Measurements from ENCODE around the gene CLSTN2.

- TF ChIP-seq HDGF (IDR thresholded peaks at IDR 0.05; ENCODE audit: borderline replicate concordance) (no peak), SP1 (IDR thresholded peaks at IDR 0.05) (no peak), FOXM1 (IDR thresholded peaks at IDR 0.05; ENCODE audit: borderline replicate concordance) (no peak), FOXA1 (IDR thresholded peaks at IDR 0.05) (no peak)
Measured at GRCh38 chr3:140273542-140274195, 338.7 kb downstream of the CLSTN2 start.

Data from HEK293T (cell line).